ENCODE data around the gene ACTN4.

- TF ChIP-seq CTCF (conservative IDR thresholded peaks at IDR 0.05; ENCODE audit: low read depth in 2 of 2): no peak
- no peak for TF ChIP-seq REST (IDR thresholded peaks at IDR 0.05; ENCODE audit: unreplicated experiment)
- no peak for TF ChIP-seq POLR2AphosphoS5 (IDR thresholded peaks at IDR 0.05; ENCODE audit: low read depth)
- no peak for TF ChIP-seq CREB1 (CRISPR knock-in tag; IDR thresholded peaks at IDR 0.05; ENCODE audit: low read depth)
- no peak for TF ChIP-seq EZH2 (IDR thresholded peaks at IDR 0.05; ENCODE audit: low read depth, unreplicated experiment)
- no peak for TF ChIP-seq EZH2phosphoT487 (IDR thresholded peaks at IDR 0.05; ENCODE audit: unreplicated experiment)
- TF ChIP-seq NANOG (IDR thresholded peaks at IDR 0.05; ENCODE audit: borderline replicate concordance): no peak
- TF ChIP-seq JUNB (IDR thresholded peaks at IDR 0.05; ENCODE audit: unreplicated experiment): no peak
- TF ChIP-seq ZNF462 (CRISPR knock-in tag; IDR thresholded peaks at IDR 0.05): no peak
- TF ChIP-seq ZNF114 (CRISPR knock-in tag; IDR thresholded peaks at IDR 0.05): no peak
- no peak for TF ChIP-seq ETS1 (IDR thresholded peaks at IDR 0.05)
- TF ChIP-seq STAT1 (IDR thresholded peaks at IDR 0.05; ENCODE audit: unreplicated experiment): no peak
Measured at GRCh38 chr19:38690832-38691231, 43.4 kb downstream of the ACTN4 start.

All from GM23338 (cell line).